Measurements from ENCODE around the gene RCBTB2.

Gene RCBTB2

DNA sequence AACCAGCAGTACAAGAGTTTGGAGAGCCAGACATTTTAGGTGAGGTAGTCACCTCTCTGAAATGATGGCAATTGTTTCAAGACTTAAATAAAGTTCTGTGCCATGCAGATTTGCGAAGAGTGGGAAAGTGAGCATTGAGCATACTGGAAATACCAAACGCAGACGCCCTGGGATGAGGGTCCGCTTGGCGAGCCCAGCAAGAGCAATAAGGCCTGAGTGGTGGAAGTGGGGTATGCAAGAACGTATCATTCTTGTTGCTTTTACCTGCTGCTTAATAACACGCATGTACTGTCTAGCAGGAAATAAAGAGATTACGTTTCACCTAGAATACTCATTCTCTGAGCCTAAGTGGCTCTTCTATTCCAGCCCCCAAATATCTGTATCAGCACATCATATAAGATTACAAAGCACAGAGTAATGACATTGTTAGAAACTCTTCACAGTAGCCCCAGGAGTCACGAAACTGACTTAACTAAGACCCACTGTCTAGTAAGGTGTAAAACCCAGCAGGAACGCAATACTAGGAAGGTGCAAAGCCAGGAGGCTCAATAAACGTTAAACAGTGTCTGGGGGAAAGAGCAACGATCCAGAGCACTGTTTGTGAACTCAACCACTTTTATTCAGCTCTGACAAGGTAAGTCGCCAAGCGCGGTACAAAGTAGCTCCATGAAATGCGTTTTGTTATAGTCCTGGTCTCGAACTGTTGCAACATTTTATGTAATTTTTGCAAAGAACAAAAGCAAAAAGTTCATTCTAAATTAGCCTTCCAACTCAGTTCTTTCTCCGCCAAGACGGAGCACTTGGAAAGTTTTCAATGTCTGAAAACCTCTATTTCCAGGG lies 1.2 kb downstream of the RCBTB2 start:
- TF ChIP-seq, protein P1, sequence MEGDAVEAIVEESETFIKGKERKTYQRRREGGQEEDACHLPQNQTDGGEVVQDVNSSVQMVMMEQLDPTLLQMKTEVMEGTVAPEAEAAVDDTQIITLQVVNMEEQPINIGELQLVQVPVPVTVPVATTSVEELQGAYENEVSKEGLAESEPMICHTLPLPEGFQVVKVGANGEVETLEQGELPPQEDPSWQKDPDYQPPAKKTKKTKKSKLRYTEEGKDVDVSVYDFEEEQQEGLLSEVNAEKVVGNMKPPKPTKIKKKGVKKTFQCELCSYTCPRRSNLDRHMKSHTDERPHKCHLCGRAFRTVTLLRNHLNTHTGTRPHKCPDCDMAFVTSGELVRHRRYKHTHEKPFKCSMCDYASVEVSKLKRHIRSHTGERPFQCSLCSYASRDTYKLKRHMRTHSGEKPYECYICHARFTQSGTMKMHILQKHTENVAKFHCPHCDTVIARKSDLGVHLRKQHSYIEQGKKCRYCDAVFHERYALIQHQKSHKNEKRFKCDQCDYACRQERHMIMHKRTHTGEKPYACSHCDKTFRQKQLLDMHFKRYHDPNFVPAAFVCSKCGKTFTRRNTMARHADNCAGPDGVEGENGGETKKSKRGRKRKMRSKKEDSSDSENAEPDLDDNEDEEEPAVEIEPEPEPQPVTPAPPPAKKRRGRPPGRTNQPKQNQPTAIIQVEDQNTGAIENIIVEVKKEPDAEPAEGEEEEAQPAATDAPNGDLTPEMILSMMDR (conservative IDR thresholded peaks at IDR 0.05; ENCODE audit: control insufficient read depth, insufficient read depth, low read depth, low read length), result no peak

DNA sequence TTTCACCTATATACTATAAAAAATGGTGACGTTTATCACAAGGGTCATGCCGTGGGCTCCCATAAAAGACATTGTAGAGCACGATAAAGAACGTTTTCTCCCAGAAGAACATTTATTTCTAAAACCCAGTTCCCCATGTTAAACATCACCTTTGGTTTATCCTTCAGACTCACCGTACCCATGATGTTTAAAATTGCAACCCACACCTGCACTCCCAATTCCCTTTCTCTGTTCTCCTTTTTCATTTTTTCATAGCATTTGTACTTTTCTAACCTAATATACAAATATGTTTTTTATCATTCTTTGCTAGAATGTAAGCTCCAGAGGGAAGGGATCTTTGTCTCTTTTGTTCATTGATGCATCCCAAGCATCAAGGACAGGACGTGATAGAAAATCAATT lies 2.0 kb downstream of the RCBTB2 start:
- TF ChIP-seq, protein P1 (conservative IDR thresholded peaks at IDR 0.05; ENCODE audit: control insufficient read depth, insufficient read depth, low read depth, low read length), result no peak
- DNase-seq (ENCODE audit: low read depth), result no peak
- no peak overlapping the region for H3K4me3 ChIP-seq (ENCODE audit: control insufficient read depth, low read depth, low read length)

More for the DNA sequence above, 1.2 kb downstream of the RCBTB2 start:
- H3K4me3 ChIP-seq (ENCODE audit: control insufficient read depth, low read depth, low read length), result peak overlapping the region; percentile 86
- DNase-seq (ENCODE audit: low read depth), result no peak

DNA sequence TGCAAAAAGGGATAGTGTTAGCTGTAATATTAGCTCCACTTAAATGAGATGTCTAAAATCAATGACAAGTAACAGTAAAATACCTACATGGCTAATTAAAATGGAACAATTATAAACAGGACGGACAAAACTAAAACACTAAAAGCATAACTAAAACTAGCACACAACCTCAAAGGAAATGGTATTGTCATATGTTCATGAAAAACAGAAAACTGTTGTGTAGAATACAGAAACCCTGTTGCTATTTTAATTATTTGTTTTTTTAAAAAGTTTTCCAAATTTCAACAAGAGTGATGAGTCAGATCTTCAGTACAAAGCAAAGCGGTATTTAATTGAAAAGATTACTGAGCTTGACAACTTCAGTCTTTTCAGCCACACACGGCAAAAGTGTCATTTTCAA lies 4.2 kb downstream of the RCBTB2 start:
- DNase-seq (ENCODE audit: low read depth), result no peak
- no peak overlapping the region for H3K4me3 ChIP-seq (ENCODE audit: control insufficient read depth, low read depth, low read length)
- TF ChIP-seq, protein P1 (conservative IDR thresholded peaks at IDR 0.05; ENCODE audit: control insufficient read depth, insufficient read depth, low read depth, low read length), result no peak

DNA sequence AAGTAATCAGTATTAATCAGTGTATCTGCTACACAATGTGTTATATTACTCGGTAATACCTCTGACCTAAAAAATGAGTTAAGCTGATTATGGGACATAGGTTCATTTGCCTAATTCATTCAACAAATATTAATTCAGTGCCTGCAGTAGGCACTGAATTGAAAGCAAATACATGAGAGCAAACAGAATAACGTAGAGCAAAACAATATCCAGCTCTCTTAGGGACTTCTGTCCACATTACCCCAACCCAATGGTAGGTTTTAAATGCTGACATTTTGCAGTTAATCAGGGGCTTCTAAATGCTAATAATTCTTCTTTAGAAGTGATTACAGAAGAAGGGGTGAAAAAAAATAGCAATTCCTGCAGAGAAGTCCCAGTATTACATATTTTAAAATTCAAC lies 4.9 kb downstream of the RCBTB2 start:
- TF ChIP-seq, protein P1 (conservative IDR thresholded peaks at IDR 0.05; ENCODE audit: control insufficient read depth, insufficient read depth, low read depth, low read length), result no peak
- no peak overlapping the region for H3K4me3 ChIP-seq (ENCODE audit: control insufficient read depth, low read depth, low read length)

DNA sequence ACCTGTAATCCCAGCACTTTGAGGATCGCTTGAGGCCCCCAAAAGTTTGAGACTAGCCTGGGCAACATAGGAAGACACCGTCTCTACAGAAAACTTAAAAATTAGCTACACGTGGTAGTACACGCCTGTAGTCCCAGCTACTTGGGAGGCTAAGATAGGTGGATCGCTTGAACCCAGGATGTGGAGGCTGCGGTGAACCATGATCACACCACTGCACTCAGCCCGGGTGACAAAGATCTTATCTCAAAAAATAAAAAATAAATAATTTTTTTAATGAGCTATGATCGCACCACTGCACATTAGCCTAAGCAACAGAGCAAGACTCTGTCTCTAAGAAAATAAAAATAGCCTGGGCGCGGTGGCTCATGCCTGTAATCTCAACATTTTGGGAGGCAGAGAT lies 6.6 kb downstream of the RCBTB2 start:
- H3K4me3 ChIP-seq (ENCODE audit: control insufficient read depth, low read depth, low read length), result no peak overlapping the region
- TF ChIP-seq, protein P1 (conservative IDR thresholded peaks at IDR 0.05; ENCODE audit: control insufficient read depth, insufficient read depth, low read depth, low read length), result no peak
- no peak for DNase-seq (ENCODE audit: low read depth)

More for the DNA sequence above, 4.9 kb downstream of the RCBTB2 start:
- no peak for DNase-seq (ENCODE audit: low read depth)

DNA sequence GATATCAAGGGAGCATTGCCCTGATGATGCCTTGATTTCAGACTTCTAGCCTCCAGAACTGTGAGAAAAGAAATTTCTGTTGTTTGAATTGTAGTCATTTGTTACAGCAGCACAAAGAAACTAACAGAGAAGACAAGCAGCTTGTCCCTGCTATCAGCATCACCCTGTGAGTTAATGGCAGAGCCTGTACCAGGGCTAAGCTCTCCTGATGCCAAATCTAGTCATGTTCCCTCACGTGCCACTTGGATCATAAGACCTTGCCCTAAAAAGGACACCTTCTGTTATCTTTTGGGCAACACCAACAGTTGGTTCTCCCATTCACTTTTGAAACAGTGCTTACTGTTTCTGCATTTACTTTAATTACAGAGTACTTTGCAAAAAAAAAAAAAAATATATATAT lies 14.8 kb downstream of the RCBTB2 start:
- no peak overlapping the region for H3K4me3 ChIP-seq (ENCODE audit: control insufficient read depth, low read depth, low read length)
- TF ChIP-seq, protein P1 (conservative IDR thresholded peaks at IDR 0.05; ENCODE audit: control insufficient read depth, insufficient read depth, low read depth, low read length), result no peak
- no peak for DNase-seq (ENCODE audit: low read depth)
